CD4-positive, alpha-beta T cell treated with Interleukin-6 at 100 ng/mL for 8 hours (primary cell): ENCODE data around the gene ABCG1.

Source experiments
- DNase-seq: peaks from one replicate; pipeline ENCODE4 v3.0.0-alpha.2; 2020; ENCODE audit warnings: mixed read lengths, low spot score

The ABCG1 gene

DNA sequence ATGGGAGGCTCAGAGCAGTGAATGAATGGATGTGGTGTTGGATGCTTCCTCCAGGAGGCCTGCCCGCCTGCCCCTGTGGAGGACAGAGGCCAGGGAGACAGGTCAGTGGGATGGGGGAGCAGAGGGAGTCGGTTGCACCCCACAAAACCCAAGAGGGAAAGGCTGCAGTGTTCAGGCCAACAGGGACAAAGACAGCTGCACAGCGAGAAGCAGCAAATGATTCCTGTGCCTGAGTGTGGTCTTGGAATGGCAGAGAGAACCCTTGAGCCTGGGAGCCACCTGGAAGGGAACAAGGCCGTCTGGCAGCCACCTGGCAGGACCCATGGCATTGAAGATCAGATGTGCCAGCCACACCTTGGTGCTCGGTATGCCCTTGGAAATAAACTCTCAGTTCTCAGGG is 88.2 kb downstream of the ABCG1 start:
- DNase-seq: no peak

- DNase-seq: no peak
Measured at GRCh38 chr21:42308161-42308913, 89.4 kb downstream of the ABCG1 start.

DNA sequence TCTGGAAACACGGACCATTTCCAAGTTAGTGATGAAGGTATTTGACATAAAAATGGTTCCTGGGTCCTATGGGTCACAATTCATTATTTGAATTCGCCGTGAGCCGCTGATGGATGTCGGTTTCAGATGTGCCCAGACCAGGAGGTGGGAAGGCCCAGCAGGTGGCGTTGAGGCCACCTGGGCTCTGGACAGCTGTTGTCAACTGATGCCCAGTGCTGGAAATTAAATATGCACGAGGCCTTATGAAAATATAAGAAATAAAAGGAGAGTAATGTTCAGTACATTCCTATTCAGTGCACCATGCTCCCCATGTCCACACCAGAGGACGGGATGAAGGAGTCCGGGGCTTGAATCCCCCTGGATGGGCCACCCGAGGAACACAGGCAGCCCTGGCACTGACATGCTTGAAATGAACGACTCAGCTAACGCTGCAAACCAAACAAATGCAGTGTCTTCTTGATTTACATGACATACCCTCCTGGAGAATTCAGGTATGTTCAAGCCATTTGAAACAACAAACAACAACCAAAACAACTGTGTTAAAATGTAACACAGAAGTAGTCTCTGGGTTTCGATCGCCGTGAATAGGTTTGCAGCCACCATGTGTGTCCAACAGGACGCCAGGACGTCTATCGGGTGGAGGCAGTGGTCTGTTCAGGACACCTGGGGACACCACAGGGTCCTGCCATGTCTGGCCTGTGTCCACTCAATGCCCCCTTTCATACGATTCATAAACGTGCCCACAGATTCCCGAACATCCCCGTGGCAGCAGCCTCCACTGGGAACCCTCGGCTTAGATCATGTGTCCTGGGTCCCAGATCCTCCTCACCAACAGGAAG is 90.2 kb downstream of the ABCG1 start:
- no peak for DNase-seq

GRCh38 chr21:42309753-42310213 is 90.8 kb downstream of the ABCG1 start:
- peak; percentile 51 for DNase-seq

DNA sequence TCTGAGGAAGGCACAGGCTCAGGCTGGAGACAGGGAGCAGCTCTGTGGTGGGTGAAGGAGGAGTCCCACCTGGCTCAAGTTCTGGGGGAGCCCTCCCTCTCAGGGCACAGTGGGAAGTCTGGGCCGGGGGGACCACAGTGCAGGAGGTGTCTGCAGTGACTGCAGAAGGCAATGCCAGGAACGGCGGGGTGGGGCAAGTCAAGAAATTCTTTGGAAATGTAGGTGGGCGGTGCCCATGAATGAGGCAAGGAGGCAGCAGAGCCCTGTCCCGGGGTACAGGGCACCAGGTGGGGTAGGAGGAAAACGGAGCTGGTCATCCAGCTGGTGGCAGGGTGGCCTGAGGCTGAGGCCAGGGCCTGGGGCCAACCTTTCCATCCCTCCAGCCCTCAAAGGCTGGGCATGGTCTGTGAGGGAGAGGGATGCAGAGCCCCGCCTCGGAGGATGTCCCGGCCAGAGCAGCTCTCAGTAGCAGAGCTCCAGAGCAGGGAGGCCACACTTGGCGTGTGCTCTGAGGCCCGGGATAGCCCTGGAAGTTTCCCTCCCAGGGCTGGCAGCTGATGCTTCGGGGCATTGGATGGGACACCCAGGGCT is 91.6 kb downstream of the ABCG1 start:
- DNase-seq: no peak

DNA sequence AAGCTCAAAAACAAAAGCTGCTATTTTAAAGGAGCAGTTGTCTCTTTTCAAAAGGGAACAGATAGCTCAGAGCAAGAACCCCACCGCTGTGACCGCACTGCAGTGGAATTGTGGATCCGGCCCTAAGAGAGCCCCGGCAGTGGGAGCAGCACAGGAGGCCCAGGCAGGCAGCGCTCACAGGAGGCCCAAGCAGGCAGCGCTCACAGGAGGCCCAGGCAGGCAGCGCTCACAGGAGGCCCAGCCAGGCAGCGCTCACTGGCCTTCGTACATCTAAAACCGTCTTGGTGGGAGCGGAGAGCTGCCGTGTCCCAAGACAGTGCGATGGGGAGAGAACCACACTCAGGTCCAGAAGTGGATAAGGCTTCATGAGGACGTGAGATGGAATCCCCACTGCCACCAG is 92.2 kb downstream of the ABCG1 start:
- no peak for DNase-seq

DNA sequence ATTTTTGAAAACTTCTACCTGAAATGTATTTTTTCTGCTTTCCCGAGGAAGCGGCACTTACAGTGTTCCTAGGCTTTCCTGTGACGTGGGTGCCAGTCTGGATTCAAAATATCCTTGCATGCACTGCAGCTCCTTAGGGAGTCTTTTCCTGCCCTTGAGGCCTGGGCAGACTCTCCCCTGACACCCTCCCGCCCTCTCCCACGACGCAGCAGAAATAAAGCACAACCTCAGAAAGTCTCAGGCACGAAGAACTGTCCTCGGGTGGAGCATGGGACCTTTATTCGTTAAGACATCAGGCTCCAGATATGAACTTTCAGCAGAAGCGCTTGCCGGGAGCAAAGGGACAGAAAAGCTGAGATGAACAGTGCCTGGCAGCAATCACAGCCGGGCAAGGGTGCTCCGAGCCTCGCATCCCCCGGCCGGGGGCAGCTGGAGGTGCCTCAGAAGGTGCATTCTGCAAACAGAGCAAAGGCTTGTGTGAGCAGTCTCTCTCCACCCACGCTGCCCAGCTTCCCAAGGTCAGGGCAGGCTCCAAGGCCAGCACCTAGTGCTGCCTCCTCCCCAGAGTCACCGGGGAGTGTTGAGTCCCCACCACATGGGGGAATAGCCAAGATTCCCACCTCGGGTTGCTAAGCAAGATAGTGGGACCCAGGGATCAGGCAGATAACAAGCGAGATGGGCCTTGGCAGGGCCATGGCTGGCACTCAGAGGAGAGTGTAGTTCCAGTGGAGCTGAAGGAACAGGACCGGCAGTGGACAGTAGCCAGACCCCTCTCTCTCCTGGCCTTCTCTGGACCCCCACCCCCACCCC is 93.1 kb downstream of the ABCG1 start:
- DNase-seq: no peak

GRCh38 chr21:42312626-42313104 is 93.7 kb downstream of the ABCG1 start:
- DNase-seq: no peak

DNA sequence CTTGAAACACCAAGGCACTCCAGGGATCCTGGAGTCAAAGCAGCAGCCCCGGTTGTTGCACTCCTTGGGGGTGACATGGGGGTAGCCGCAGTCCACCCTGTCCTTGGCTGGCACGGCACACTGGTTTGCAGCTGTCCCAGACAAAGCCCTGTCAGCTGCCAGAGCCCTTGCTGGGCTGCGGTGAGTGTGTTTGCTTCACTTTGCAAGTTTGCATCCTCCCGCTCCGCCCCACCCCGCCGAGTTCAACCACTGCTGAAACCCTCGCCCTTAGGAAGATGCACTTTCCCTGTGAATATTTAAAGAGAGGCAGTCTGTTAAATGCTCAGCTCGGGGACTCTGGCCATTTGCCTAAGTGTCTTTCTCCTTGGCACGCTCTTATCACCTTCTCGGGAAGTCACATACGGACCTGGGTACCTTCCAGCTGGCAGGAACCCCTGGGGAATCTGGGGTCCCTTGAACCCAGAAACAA is 94.6 kb downstream of the ABCG1 start:
- DNase-seq: no peak

DNA sequence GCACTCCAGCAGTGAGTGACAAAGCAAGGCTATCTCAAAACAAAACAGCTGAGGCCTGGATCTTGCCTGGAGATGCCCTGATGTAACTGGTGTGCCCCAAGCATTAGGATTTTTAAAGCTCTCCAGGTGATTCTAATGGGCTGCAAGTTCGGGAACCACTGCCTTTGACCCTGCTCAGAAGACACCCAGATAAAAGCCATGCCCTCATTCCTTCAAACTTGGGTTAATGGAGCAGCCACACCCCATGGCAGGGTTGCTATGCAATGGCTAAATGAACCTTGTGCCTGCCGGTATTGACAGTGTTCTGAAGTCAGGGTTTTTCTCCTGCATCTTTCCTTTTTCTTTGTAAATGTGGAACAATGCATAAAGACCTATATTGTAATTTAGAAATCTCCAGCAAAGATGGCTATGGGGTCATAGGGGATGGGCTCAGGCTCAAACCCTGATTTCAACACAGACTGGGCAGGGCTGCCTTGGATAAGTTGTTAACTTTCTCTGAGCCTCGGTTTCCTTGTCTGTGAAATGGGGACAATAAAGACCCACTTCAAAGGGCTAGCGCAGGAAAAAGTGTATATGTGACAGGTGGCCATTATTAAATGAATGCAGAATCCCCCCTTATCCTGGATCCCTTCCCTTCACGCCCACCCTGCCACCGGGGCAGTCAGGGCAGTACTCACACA is 95.8 kb downstream of the ABCG1 start:
- DNase-seq: no peak

- no peak for DNase-seq
Measured at GRCh38 chr21:42315296-42315891, 96.5 kb downstream of the ABCG1 start, which contains the start of gene TFF3. TFF3 (minus strand) TSS chr21:42315409; CDS start chr21:42315374, 35 bp downstream.

DNA sequence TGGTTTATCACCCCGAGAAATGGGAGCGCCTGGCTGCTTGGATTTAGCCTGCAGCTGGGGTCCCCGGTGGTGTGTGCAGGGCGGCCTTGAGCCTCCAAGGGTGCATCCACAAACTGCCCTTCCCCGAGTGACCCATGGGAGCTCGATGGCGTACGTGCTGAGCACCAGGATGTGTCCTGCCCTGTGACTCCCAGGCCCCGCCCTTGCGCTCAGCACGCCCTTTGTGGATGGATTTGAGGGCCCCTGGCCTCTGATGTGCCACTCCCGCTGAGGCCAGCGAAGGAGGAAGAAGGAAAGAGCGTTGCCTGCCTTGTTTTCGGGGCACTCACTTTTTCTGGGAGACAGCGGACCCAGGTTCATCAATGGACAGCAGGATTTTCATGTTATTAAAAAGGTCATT is 98.0 kb downstream of the ABCG1 start:
- DNase-seq: no peak

GRCh38 chr21:42317341-42317741 is 98.4 kb downstream of the ABCG1 start:
- no peak for DNase-seq

- DNase-seq: no peak
Measured at GRCh38 chr21:42317826-42318746, 99.1 kb downstream of the ABCG1 start.

GRCh38 chr21:42319376-42319775 is 100.4 kb downstream of the ABCG1 start:
- DNase-seq: no peak

DNA sequence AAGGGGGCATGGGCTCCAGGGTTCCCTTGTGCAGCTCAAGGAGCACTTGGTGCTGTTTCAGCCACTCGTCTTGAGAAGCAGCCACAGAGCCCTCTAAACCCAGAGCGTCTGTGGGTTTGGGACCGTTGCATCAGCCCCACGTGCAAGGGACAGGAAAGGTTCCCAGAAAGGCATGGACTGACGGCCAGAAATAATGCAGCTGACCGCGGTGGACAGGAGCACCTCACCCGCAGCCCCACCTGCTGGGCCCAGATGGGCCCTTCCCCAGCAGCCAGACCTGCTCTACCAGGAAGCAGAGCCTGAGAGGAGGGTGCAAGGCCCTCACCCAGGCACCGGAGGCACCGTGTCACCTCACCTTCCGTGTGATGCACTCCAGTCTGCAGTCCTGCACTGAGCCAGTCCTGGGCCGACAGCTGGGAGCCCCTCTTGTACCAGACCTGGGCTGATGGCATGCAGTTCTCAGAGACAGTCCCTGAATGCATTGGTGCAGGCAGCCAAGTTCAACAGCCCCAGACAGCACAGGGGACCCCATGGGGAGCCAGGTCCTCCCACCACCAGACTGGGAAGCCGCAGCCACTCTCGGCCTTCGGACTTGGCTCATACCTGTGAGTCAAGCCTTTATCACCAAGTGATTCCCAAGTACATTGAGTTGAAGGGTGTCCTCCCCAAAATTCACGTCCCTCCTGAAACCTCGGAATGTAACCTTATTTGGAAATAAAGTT is 101.1 kb downstream of the ABCG1 start:
- DNase-seq: no peak

- no peak for DNase-seq
Measured at GRCh38 chr21:42320791-42321190, 101.9 kb downstream of the ABCG1 start.

- DNase-seq: no peak
Measured at GRCh38 chr21:42321231-42321630, 102.3 kb downstream of the ABCG1 start.

DNA sequence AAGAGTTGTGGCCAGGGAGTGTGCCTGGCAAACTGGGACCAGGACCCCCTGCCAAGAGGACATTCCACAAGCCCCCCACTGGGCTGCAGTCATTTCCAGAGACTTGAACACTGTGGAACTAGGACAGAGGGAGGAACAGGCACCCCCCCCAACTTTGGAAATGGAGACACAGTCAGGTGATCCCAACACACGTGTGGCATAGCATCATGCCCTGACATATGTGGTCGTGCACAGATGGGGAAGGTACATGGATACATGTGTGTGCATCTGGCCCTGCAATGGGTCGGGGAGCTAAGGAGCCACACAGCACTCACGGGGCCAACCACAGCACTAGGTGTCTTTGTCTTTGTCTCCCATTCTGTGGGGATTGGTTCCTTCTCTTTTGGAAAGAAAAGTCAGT is 102.9 kb downstream of the ABCG1 start:
- no peak for DNase-seq
